ENCODE results near the gene HIVEP2. TPM values are rescaled to one million over a fixed set of nuclear protein-coding genes. Genes with fewer than 3 reads are reported as not detected.

The HIVEP2 gene
- total RNA-seq, 1 experiment from 2014 or later: 10.3 TPM

DNA sequence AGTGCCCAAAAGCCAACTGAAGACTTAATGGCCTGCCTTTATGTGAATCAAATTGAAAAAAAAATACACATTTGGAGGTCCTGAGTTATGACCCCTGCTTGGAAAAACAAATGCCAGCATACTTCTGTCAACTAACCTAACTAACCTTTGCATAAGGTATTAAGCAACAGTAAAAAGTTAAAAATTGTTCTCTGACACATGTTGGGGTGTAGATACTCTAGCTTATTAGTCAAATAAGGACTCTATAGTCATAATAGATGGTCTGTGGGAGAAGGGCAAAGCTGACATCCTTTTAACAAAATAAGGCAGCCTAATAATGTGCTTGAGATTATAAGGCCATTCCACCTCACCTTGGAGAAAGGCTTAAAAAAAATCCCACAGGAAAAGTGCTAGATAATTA lies 140.5 kb downstream of the HIVEP2 start:
- ChIA-PET POLR2A (interaction anchor here (0.6 kb wide), 1 partner anchor 15 kb away, joined by 3 read pairs; no protein-coding TSS in a partner anchor), CTCF (no interaction called here)
- in situ Hi-C loops (cut with HindIII; ENCODE audit: low pct_unique_long_range_greater_than_20kb, low sequenced_read_pairs): no loop called here
- Histone ChIP-seq H3K4me1 (ENCODE audit: control insufficient read depth, insufficient read depth, low read length) (no peaks in the 10 kb centered on the region), H3K9me3 (ENCODE audit: control insufficient read depth, insufficient read depth, low read depth, low read length) (no peaks in the 10 kb centered on the region), H3K36me3 (ENCODE audit: control insufficient read depth, insufficient read depth, low read length) (no peaks in the 10 kb centered on the region), H3K4me3 (ENCODE audit: low read depth in 2 of 2, low read length in 2 of 2) (no peak overlapping the region), H3K27ac (ENCODE audit: low read length) (no peak overlapping the region), H3K27me3 (ENCODE audit: control insufficient read depth, insufficient read depth, low read length) (no peaks in the 10 kb centered on the region)
- TF ChIP-seq TCF7L2 (IDR thresholded peaks at IDR 0.05; ENCODE audit: low read depth, low read length): no peak
- TF ChIP-seq SIN3A (IDR thresholded peaks at IDR 0.05; ENCODE audit: borderline replicate concordance, insufficient read depth, low read depth, low read length): no peak
- no peak for TF ChIP-seq REST (IDR thresholded peaks at IDR 0.05; ENCODE audit: insufficient read depth in 1 of 2, low read depth in 2 of 2, low read length in 1 of 2)
- no peak for TF ChIP-seq POLR2AphosphoS5 (IDR thresholded peaks at IDR 0.05; ENCODE audit: low read depth, low read length)
- TF ChIP-seq CTCF (IDR thresholded peaks at IDR 0.05): no peak
- DNase-seq (ENCODE audit: low read depth, low spot score): no peak
- intact Hi-C loops (cut with micrococcal nuclease; ENCODE audit: unreplicated experiment): no loop called here
- no TSS peak for BruUV-seq (replicated peaks)
- ATAC-seq: no peak

DNA sequence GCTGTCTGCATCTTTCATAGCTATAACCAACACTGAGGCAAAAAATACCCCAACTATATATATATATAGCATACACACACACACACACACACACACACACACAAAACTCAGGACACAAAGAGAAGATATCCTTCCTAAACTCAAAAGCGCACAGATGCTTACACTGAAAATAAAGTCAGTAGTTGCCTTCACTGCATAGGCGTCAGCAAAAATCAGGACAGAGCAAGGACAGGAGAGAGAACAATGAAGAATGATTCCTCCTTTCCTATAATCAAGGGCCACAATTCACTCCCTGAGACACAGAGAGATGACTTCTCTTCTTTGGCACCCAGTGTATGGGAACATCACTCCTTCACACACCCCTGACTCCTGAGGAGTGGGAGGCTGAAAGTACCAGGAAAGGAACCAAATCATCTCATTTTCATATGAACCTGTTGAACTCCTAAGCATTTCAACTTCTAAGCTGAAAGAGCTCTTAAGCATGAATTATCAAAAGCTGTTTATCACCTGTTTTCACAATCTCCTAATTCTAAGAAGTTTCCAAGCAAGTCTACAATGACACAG lies 141.4 kb downstream of the HIVEP2 start:
- Histone ChIP-seq H3K27ac (ENCODE audit: low read length) (no peak overlapping the region), H3K4me1 (ENCODE audit: control insufficient read depth, insufficient read depth, low read length) (no peaks in the 10 kb centered on the region), H3K27me3 (ENCODE audit: control insufficient read depth, insufficient read depth, low read length) (no peaks in the 10 kb centered on the region), H3K9me3 (ENCODE audit: control insufficient read depth, insufficient read depth, low read depth, low read length) (no peaks in the 10 kb centered on the region), H3K4me3 (ENCODE audit: low read depth in 2 of 2, low read length in 2 of 2) (no peak overlapping the region), H3K36me3 (ENCODE audit: control insufficient read depth, insufficient read depth, low read length) (no peaks in the 10 kb centered on the region)
- ATAC-seq (no peak), DNase-seq (ENCODE audit: low read depth, low spot score) (no peak)
- intact Hi-C loops (cut with micrococcal nuclease; ENCODE audit: unreplicated experiment) (no loop called here), in situ Hi-C loops (cut with HindIII; ENCODE audit: low pct_unique_long_range_greater_than_20kb, low sequenced_read_pairs) (no loop called here)
- ChIA-PET POLR2A (interaction anchor here (0.6 kb wide), 1 partner anchor 14 kb away, joined by 3 read pairs; no protein-coding TSS in a partner anchor), CTCF (no interaction called here)
- TF ChIP-seq SIN3A (IDR thresholded peaks at IDR 0.05; ENCODE audit: borderline replicate concordance, insufficient read depth, low read depth, low read length) (no peak), REST (IDR thresholded peaks at IDR 0.05; ENCODE audit: insufficient read depth in 1 of 2, low read depth in 2 of 2, low read length in 1 of 2) (no peak), CTCF (IDR thresholded peaks at IDR 0.05) (no peak), POLR2AphosphoS5 (IDR thresholded peaks at IDR 0.05; ENCODE audit: low read depth, low read length) (no peak), TCF7L2 (IDR thresholded peaks at IDR 0.05; ENCODE audit: low read depth, low read length) (no peak)
- BruUV-seq (replicated peaks): no TSS peak

All from Panc1 (cell line).